Spleen (tissue), 7 donors: ENCODE data around the gene SRF.

ENCODE experiments used
- POLR2A ChIP-seq, 3 donors: fragments of 450-650 bp; IDR thresholded peaks; one replicate each; pipeline ENCODE4 v1.5.1; 2017; ENCODE audit warnings: antibody characterized with exemption in 3 of 3, mild to moderate bottlenecking in 1 of 3
- POLR2AphosphoS5 ChIP-seq, 3 donors: sonication (generic); formaldehyde crosslinking; IDR thresholded peaks; one replicate each; pipeline ENCODE4 v1.5.1; 2017; ENCODE audit warnings: antibody characterized with exemption in 3 of 3
- TF ChIP-seq, protein P1 (sequence below), 11 experiments: fragments of 200-600 bp in 7 of 11; fragments of 450-650 bp in 4 of 11; sonication (generic) in 4 of 11; IDR thresholded peaks in 8 of 11; conservative IDR thresholded peaks in 3 of 11; 1 replicate in 7 of 11; 2 replicates in 4 of 11; pipeline versions ENCODE4 v1.4.0 to v1.8.0; 2016 to 2021; ENCODE audit warnings: antibody characterized with exemption in 11 of 11, inconsistent platforms in 4 of 11, mild to moderate bottlenecking in 1 of 11
- donor health status: DM: no; HTN: no; CAD: no; lungs with moderate emphysema.
- donor health status: DM: no; HTN: no; CAD: no.
- donor health status: DM: no; HTN: no; CAD: no.

- TF ChIP-seq, protein P1, sequence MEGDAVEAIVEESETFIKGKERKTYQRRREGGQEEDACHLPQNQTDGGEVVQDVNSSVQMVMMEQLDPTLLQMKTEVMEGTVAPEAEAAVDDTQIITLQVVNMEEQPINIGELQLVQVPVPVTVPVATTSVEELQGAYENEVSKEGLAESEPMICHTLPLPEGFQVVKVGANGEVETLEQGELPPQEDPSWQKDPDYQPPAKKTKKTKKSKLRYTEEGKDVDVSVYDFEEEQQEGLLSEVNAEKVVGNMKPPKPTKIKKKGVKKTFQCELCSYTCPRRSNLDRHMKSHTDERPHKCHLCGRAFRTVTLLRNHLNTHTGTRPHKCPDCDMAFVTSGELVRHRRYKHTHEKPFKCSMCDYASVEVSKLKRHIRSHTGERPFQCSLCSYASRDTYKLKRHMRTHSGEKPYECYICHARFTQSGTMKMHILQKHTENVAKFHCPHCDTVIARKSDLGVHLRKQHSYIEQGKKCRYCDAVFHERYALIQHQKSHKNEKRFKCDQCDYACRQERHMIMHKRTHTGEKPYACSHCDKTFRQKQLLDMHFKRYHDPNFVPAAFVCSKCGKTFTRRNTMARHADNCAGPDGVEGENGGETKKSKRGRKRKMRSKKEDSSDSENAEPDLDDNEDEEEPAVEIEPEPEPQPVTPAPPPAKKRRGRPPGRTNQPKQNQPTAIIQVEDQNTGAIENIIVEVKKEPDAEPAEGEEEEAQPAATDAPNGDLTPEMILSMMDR (IDR thresholded peaks at IDR 0.05 in 8 of 11, conservative IDR thresholded peaks at IDR 0.05 in 3 of 11): peak in 9 of 11 experiments; percentile 9 to 87 (median 81)
- TF ChIP-seq POLR2A (IDR thresholded peaks at IDR 0.05): peak in 2 of 3 donors; percentile 49 to 55
- peak; percentile 75 to 85 (median 81) for TF ChIP-seq POLR2AphosphoS5 (IDR thresholded peaks at IDR 0.05)
These were observed at the start of gene SRF for GRCh38 chr6:43170931-43171706.
